ENCODE results near the gene ADARB1. TPM values are rescaled to one million over a fixed set of nuclear protein-coding genes. Genes with fewer than 3 reads are reported as not detected.

The ADARB1 gene
- total and polyA plus RNA-seq, 2 donors (not counting 1 experiment from before 2014, with no cell fraction given) = 17.1 to 33.3 TPM

- no peak overlapping the region for H3K9ac ChIP-seq (ENCODE audit: low read length)
- H3K9me3 Mint-ChIP-seq (ENCODE audit: insufficient read depth) = no peaks in the 10 kb centered on the region
- intact Hi-C loops (cut with micrococcal nuclease) = no loop called here
- H3K9me3 ChIP-seq (ENCODE audit: control extremely low read depth in 1 of 3, control insufficient read depth in 2 of 3, insufficient read depth in 1 of 3, low read length in 2 of 3) = no peaks in the 10 kb centered on the region
- no peak overlapping the region for H3K4me2 ChIP-seq (replicated peaks; ENCODE audit: low read depth, low read length, poor library complexity, severe bottlenecking)
- H3K36me3 ChIP-seq (replicated peaks in 1 of 2; ENCODE audit: control extremely low read depth in 1 of 2, control insufficient read depth in 1 of 2, extremely low read depth in 1 of 2, insufficient read depth in 2 of 2, low read length in 1 of 2) = no peaks in the 10 kb centered on the region
- no peaks in the 10 kb centered on the region for H3K4me1 Mint-ChIP-seq
- H3K4me3 ChIP-seq (ENCODE audit: control extremely low read depth in 1 of 5, extremely low read depth in 1 of 5, insufficient read depth in 1 of 5, low read depth in 2 of 5, low read length in 4 of 5) = no peak overlapping the region
- WGBS (ENCODE audit: insufficient coverage) = 98% methylated on average over 6 of the region's 8 CpGs
- no peak overlapping the region for H3K27ac ChIP-seq (ENCODE audit: low read length in 2 of 2)
- POLR2A ChIA-PET = no interaction called here
- no peak overlapping the region for H3K27ac Mint-ChIP-seq
- peaks cover 0 to 25% (median 6%) of the 10 kb centered on the region in 4 experiments for H3K27me3 ChIP-seq (replicated peaks in 1 of 4; ENCODE audit: control extremely low read depth in 1 of 4, control insufficient read depth in 3 of 4, insufficient read depth in 4 of 4, low read length in 3 of 4)
- TF ChIP-seq CTCF (IDR thresholded peaks at IDR 0.05) (no peak), EZH2 (IDR thresholded peaks at IDR 0.05; ENCODE audit: borderline replicate concordance, insufficient read depth, low read depth, low read length, poor library complexity, severe bottlenecking) (no peak)
- H3K27me3 Mint-ChIP-seq = peaks cover 53% of the 10 kb centered on the region
- no peaks in the 10 kb centered on the region for H3K4me1 ChIP-seq (ENCODE audit: control insufficient read depth in 2 of 2, insufficient read depth in 2 of 2, low read length in 2 of 2)
- CTCF ChIA-PET = no interaction called here
- DNase-seq = no peak
- H4K20me1 ChIP-seq (ENCODE audit: control insufficient read depth, insufficient read depth, low read length, poor library complexity, severe bottlenecking) = no peaks in the 10 kb centered on the region
- H2AFZ ChIP-seq (ENCODE audit: insufficient read depth, low read depth, low read length, poor library complexity, severe bottlenecking) = no peak overlapping the region
- H3K79me2 ChIP-seq (ENCODE audit: control insufficient read depth, insufficient read depth, low read length) = no peaks in the 10 kb centered on the region
- no peak overlapping the region for H3K4me3 Mint-ChIP-seq
- no peak for ATAC-seq (ENCODE audit: low read depth)
These were observed 20.7 kb upstream of the ADARB1 start for GRCh38 chr21:45053561-45054226.

GRCh38 chr21:45054227-45054926, 20.0 kb upstream of the ADARB1 start:
- POLR2A ChIA-PET = no interaction called here
- no peak for ATAC-seq (ENCODE audit: low read depth)
- H3K27ac Mint-ChIP-seq = no peak overlapping the region

More at GRCh38 chr21:45054227-45054926, 20.0 kb upstream of the ADARB1 start:
- H3K27ac ChIP-seq (ENCODE audit: low read length in 2 of 2) = no peak overlapping the region
- no peak for DNase-seq
- H2AFZ ChIP-seq (ENCODE audit: insufficient read depth, low read depth, low read length, poor library complexity, severe bottlenecking) = no peak overlapping the region
- H3K9me3 ChIP-seq (ENCODE audit: control extremely low read depth in 1 of 3, control insufficient read depth in 2 of 3, insufficient read depth in 1 of 3, low read length in 2 of 3) = no peaks in the 10 kb centered on the region
- Mint-ChIP-seq H3K4me1 (no peaks in the 10 kb centered on the region), H3K27me3 (peaks cover 53% of the 10 kb centered on the region), H3K4me3 (no peak overlapping the region), H3K9me3 (ENCODE audit: insufficient read depth) (no peaks in the 10 kb centered on the region)
- CTCF ChIA-PET = interaction anchor here (0.8 kb wide), 1 partner anchor 250 kb away, joined by 3 read pairs; no protein-coding TSS in a partner anchor
- intact Hi-C loops (cut with micrococcal nuclease) = no loop called here
- WGBS (ENCODE audit: insufficient coverage) = 81% methylated on average over 17 of the region's 18 CpGs
- H3K4me3 ChIP-seq (ENCODE audit: control extremely low read depth in 1 of 5, extremely low read depth in 1 of 5, insufficient read depth in 1 of 5, low read depth in 2 of 5, low read length in 4 of 5) = no peak overlapping the region
- no peaks in the 10 kb centered on the region for H3K4me1 ChIP-seq (ENCODE audit: control insufficient read depth in 2 of 2, insufficient read depth in 2 of 2, low read length in 2 of 2)
- no peaks in the 10 kb centered on the region for H3K79me2 ChIP-seq (ENCODE audit: control insufficient read depth, insufficient read depth, low read length)
- H3K36me3 ChIP-seq (replicated peaks in 1 of 2; ENCODE audit: control extremely low read depth in 1 of 2, control insufficient read depth in 1 of 2, extremely low read depth in 1 of 2, insufficient read depth in 2 of 2, low read length in 1 of 2) = no peaks in the 10 kb centered on the region
- peaks cover 0 to 25% (median 6%) of the 10 kb centered on the region in 4 experiments for H3K27me3 ChIP-seq (replicated peaks in 1 of 4; ENCODE audit: control extremely low read depth in 1 of 4, control insufficient read depth in 3 of 4, insufficient read depth in 4 of 4, low read length in 3 of 4)
- no peaks in the 10 kb centered on the region for H4K20me1 ChIP-seq (ENCODE audit: control insufficient read depth, insufficient read depth, low read length, poor library complexity, severe bottlenecking)
- no peak overlapping the region for H3K4me2 ChIP-seq (replicated peaks; ENCODE audit: low read depth, low read length, poor library complexity, severe bottlenecking)
- TF ChIP-seq EZH2 (IDR thresholded peaks at IDR 0.05; ENCODE audit: borderline replicate concordance, insufficient read depth, low read depth, low read length, poor library complexity, severe bottlenecking) (no peak), CTCF (IDR thresholded peaks at IDR 0.05) (no peak)
- no peak overlapping the region for H3K9ac ChIP-seq (ENCODE audit: low read length)

Measured in B cell (primary cell).